Measurements from ENCODE around the gene PMPCA. TPM values are rescaled to one million over a fixed set of nuclear protein-coding genes. Genes with fewer than 3 reads are reported as not detected.

PMPCA gene
- total RNA-seq, 1 experiment from 2014 or later: 94.5 TPM

DNA sequence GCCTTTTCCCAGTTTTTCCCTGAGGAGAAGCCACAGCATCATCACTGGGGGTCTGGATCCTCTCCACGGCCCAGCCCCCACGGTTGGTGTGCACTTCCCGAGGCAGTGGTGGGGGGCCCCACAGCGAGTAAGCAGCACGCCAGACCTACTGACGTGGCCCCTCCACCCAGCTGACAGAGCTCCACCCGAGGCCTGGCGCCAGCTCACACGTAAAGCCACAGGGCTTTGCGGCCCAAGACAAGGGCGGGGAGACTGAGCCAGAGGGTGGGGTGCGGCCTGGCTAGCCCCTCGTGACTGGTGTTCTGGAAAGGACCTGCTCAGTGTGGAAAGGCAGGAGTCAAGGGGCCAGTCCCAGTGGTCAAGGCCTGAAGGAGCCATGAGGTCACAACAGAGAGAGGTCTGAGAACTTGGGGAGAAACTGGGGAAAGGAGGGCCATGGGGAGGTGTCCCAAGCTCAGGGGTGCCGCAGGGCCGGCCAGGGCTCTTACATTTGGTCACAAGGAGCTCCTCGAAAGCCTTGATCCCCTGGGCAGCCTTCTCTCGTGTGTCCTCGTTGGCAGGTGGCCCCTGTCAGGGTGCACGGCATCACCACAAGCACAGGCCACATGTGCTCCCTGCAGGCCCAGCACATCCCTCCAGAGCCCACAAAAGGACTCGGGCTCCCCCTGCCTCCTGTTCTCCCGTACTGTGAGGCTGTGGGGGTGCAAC is 16.0 kb upstream of the PMPCA start:
- H4K20me1 ChIP-seq (ENCODE audit: control insufficient read depth, insufficient read depth, insufficient read length): no peaks in the 10 kb centered on the region
- H3K4ac ChIP-seq (ENCODE audit: low read depth, low read length): no peak overlapping the region
- H4K8ac ChIP-seq (replicated peaks; ENCODE audit: insufficient read length, low read depth, low read length): no peak overlapping the region
- H3T11ph ChIP-seq (ENCODE audit: low read length): no peak overlapping the region
- Mint-ChIP-seq H3K36me3 (ENCODE audit: insufficient read depth in 1 of 3, low read depth in 3 of 3) (peaks cover 36 to 74% (median 66%) of the 10 kb centered on the region in 3 experiments; a peak in 6 of 7 replicates), H3K4me3 (no peak overlapping the region), H3K4me1 (peaks cover 7 to 8% of the 10 kb centered on the region in 2 experiments), H3K27ac (no peak overlapping the region), H3K9me3 (no peaks in the 10 kb centered on the region), H3K27me3 (ENCODE audit: low read depth) (no peaks in the 10 kb centered on the region)
- no peak overlapping the region for H2BK15ac ChIP-seq (ENCODE audit: low read depth, low read length)
- H2BK20ac ChIP-seq (ENCODE audit: low read depth, low read length, poor library complexity, severe bottlenecking): no peak overlapping the region
- WGBS (ENCODE audit: extremely low coverage, insufficient read length, low lambda C conversion rate): no CpG with 5 or more reads among the region's 21 CpGs
- TF ChIP-seq, protein P1, sequence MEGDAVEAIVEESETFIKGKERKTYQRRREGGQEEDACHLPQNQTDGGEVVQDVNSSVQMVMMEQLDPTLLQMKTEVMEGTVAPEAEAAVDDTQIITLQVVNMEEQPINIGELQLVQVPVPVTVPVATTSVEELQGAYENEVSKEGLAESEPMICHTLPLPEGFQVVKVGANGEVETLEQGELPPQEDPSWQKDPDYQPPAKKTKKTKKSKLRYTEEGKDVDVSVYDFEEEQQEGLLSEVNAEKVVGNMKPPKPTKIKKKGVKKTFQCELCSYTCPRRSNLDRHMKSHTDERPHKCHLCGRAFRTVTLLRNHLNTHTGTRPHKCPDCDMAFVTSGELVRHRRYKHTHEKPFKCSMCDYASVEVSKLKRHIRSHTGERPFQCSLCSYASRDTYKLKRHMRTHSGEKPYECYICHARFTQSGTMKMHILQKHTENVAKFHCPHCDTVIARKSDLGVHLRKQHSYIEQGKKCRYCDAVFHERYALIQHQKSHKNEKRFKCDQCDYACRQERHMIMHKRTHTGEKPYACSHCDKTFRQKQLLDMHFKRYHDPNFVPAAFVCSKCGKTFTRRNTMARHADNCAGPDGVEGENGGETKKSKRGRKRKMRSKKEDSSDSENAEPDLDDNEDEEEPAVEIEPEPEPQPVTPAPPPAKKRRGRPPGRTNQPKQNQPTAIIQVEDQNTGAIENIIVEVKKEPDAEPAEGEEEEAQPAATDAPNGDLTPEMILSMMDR (conservative IDR thresholded peaks at IDR 0.05): no peak
- no peaks in the 10 kb centered on the region for H3K9me3 ChIP-seq (ENCODE audit: control insufficient read depth, low read depth, low read length)
- no peaks in the 10 kb centered on the region for H3K4me1 ChIP-seq (ENCODE audit: insufficient read depth, low read length)
- H3K79me2 ChIP-seq (ENCODE audit: insufficient read depth, low read length): peaks cover 10% of the 10 kb centered on the region; the same call in 1 of the 2 replicates
- H3K23me2 ChIP-seq (ENCODE audit: insufficient read length, low read depth, low read length, poor library complexity, severe bottlenecking): peaks cover 4% of the 10 kb centered on the region
- no peak for DNase-seq
- H3K23ac ChIP-seq (ENCODE audit: insufficient read length, low read depth, low read length): no peak overlapping the region
- H4K91ac ChIP-seq (ENCODE audit: insufficient read length, low read depth, low read length): no peak overlapping the region
- no peak overlapping the region for H3K56ac ChIP-seq (ENCODE audit: insufficient read length, low read depth, low read length)
- H2BK5ac ChIP-seq (ENCODE audit: insufficient read length, low read length): no peak overlapping the region
- H2BK120ac ChIP-seq (ENCODE audit: low read depth, low read length, poor library complexity, severe bottlenecking): no peak overlapping the region
- no peak overlapping the region for H4K5ac ChIP-seq (ENCODE audit: insufficient read length, low read depth, low read length)
- H3K79me1 ChIP-seq (ENCODE audit: insufficient read depth, low read depth, low read length, poor library complexity, severe bottlenecking): peaks cover 7% of the 10 kb centered on the region
- no peak overlapping the region for H3K4me2 ChIP-seq (ENCODE audit: insufficient read depth, insufficient read length, low read length)
- H3K9ac ChIP-seq (ENCODE audit: extremely low read depth, insufficient read length, low read length): no peak overlapping the region
- no peak overlapping the region for H2AK5ac ChIP-seq (ENCODE audit: insufficient read length, low read length)
- no peak overlapping the region for H2AFZ ChIP-seq (ENCODE audit: low read length)
- no peaks in the 10 kb centered on the region for H3K27me3 ChIP-seq (ENCODE audit: insufficient read depth, low read length)
- no peak overlapping the region for H2BK12ac ChIP-seq (ENCODE audit: insufficient read length, low read depth, low read length)
- H3K27ac ChIP-seq (ENCODE audit: insufficient read length, low read depth, low read length): no peak overlapping the region
- no peak overlapping the region for H3K14ac ChIP-seq (ENCODE audit: insufficient read depth, low read length)
- no peak overlapping the region for H3K18ac ChIP-seq (ENCODE audit: insufficient read length, low read depth, low read length)
